HFFc6 (cell line): Measurements from ENCODE around the gene GLCE. TPM values are rescaled to one million over a fixed set of nuclear protein-coding genes. Genes with fewer than 3 reads are reported as not detected.

Source experiments
- DNase-seq: peaks from one replicate; pipeline ENCODE4 v3.0.0-alpha.2; 2018
- H3K27ac Mint-ChIP-seq: 2 replicates; pipeline ENCODE4 v1.8.0; 2020; ENCODE audit warnings: mild to moderate bottlenecking, mixed read lengths
- H3K27me3 Mint-ChIP-seq: 2 replicates; pipeline ENCODE4 v1.8.0; 2021; ENCODE audit warnings: mild to moderate bottlenecking, moderate library complexity, mixed read lengths; ENCODE audit not compliant: insufficient read depth
- H3K36me3 Mint-ChIP-seq: 2 replicates; pipeline ENCODE4 v1.8.0; 2021; ENCODE audit warnings: low read depth, mixed read lengths
- H3K4me1 Mint-ChIP-seq: 2 replicates; pipeline ENCODE4 v1.8.0; 2020; ENCODE audit warnings: low read depth, mixed read lengths
- H3K4me3 Mint-ChIP-seq: 2 replicates; pipeline ENCODE4 v1.8.0; 2020; ENCODE audit warnings: mild to moderate bottlenecking, moderate library complexity, mixed read lengths
- H3K9me3 Mint-ChIP-seq: 2 replicates; pipeline ENCODE4 v1.8.0; 2020; ENCODE audit warnings: mild to moderate bottlenecking, mixed read lengths
- total RNA-seq, 6 experiments: library from RNA; stranded (reverse); fragmentation: NEBNext Ultra II Directional; extraction: Animal tissue kit (Norgen Biotek cat#: 25700); gene quantifications; 2 replicates in 1 of 6; 3 replicates in 5 of 6; pipeline ENCODE4 v1.2.3, GENCODE V29; 2021
- TF ChIP-seq, protein P1 (sequence below): fragments of 200-600 bp; sonication (generic); IDR thresholded peaks from 2 replicates; pipeline ENCODE4 v1.5.0; 2021; ENCODE audit warnings: antibody characterized with exemption, mild to moderate bottlenecking

The GLCE gene
- total RNA-seq, 6 experiments from 2014 or later, result 13.2 to 20.6 (median 17.7) TPM

GRCh38 chr15:69210574-69210973, 50.1 kb downstream of the GLCE start:
- no peak for DNase-seq
- Mint-ChIP-seq H3K4me1 (no peaks in the 10 kb centered on the region), H3K4me3 (no peak overlapping the region), H3K36me3 (no peaks in the 10 kb centered on the region), H3K9me3 (no peaks in the 10 kb centered on the region), H3K27ac (no peak overlapping the region), H3K27me3 (no peaks in the 10 kb centered on the region)
- TF ChIP-seq, protein P1, sequence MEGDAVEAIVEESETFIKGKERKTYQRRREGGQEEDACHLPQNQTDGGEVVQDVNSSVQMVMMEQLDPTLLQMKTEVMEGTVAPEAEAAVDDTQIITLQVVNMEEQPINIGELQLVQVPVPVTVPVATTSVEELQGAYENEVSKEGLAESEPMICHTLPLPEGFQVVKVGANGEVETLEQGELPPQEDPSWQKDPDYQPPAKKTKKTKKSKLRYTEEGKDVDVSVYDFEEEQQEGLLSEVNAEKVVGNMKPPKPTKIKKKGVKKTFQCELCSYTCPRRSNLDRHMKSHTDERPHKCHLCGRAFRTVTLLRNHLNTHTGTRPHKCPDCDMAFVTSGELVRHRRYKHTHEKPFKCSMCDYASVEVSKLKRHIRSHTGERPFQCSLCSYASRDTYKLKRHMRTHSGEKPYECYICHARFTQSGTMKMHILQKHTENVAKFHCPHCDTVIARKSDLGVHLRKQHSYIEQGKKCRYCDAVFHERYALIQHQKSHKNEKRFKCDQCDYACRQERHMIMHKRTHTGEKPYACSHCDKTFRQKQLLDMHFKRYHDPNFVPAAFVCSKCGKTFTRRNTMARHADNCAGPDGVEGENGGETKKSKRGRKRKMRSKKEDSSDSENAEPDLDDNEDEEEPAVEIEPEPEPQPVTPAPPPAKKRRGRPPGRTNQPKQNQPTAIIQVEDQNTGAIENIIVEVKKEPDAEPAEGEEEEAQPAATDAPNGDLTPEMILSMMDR, result no peak

DNA sequence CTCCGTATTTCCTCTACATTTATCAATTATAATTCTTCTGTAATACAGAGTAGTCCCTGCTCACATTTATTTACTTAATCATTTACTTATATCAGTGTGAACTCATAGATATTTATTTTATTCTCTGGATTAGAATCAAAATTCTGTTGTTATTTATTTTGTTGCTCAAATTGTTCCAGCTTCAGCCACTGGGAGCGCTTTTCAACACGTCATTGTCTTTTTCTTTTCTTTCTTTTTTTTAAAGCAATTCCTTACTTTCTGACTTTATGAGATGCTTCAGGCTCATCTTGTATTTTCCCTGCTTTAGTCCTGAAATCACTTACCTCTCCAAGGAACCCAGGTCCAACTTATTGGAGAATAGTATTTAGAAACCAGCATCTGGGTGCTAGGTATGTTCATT, 53.4 kb downstream of the GLCE start:
- Mint-ChIP-seq H3K4me3 (no peak overlapping the region), H3K27ac (no peak overlapping the region), H3K36me3 (no peaks in the 10 kb centered on the region), H3K27me3 (no peaks in the 10 kb centered on the region), H3K9me3 (no peaks in the 10 kb centered on the region), H3K4me1 (no peaks in the 10 kb centered on the region)
- no peak for DNase-seq
- TF ChIP-seq, protein P1, result peak; percentile 59

DNA sequence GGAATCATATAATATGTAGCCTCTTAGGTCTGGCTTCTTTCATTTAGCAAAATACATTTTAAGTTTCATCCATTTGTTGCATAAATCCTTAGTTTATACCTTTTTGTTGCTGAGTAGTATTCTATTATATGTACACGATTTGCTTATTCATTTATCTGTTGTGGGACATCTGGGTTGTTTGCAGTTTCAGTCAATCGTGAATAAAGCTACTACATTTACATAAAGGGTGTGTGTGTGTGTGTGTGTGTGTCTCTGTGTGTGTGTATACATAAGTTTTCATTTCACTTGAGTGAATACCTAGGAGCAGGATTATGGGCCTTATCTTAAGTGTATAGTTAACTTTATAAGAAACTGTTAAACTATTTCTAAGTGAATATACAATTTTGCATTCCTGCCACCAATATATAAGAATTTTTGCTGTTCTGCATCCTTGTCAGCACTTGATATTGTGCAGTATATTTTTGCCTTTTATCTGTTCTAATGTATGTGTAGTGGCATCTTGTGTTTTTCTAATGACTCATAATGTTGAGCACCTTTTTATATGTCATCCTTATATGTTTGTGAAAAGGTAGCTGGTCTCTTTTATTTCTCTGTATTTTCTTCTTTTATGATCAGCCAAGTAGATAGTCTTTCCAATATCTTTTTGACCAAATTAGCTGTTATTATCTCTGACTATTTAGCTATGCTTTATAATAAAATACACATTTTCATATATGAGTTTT, 55.0 kb downstream of the GLCE start:
- no peak overlapping the region for H3K4me3 Mint-ChIP-seq
- no peaks in the 10 kb centered on the region for H3K4me1 Mint-ChIP-seq
- no peaks in the 10 kb centered on the region for H3K9me3 Mint-ChIP-seq
- no peaks in the 10 kb centered on the region for H3K27me3 Mint-ChIP-seq
- no peak for DNase-seq
- TF ChIP-seq, protein P1, result no peak
- H3K36me3 Mint-ChIP-seq, result 0 out of 2 replicates have a peak, but pooled peaks cover 5% of the 10 kb centered on the region
- no peak overlapping the region for H3K27ac Mint-ChIP-seq

- Mint-ChIP-seq H3K27ac (no peak overlapping the region), H3K36me3 (0 out of 2 replicates have a peak, but pooled peaks cover 5% of the 10 kb centered on the region), H3K4me1 (no peaks in the 10 kb centered on the region)
Observed at GRCh38 chr15:69217381-69217780, 56.9 kb downstream of the GLCE start.

DNA sequence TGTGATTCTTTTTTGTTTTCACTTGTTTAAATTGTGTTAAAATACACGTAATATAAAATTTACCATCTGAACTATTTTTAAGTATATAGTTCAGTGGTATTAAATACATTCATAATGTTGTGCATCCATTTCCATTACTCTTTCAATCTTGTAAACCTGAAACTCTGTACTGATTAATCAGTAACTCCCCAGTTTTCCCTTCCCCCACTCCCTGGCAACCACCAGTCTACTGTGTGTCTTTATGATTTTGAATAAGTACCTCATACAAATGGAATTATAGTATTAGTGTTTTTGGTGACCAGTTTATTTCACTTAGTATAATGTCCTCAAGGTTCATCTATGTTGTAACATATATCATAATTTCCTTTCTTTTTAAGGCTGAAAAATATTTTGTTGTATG, 59.3 kb downstream of the GLCE start:
- H3K4me3 Mint-ChIP-seq, result no peak overlapping the region
- no peaks in the 10 kb centered on the region for H3K4me1 Mint-ChIP-seq
- no peak for DNase-seq
- peaks cover 16% of the 10 kb centered on the region for H3K36me3 Mint-ChIP-seq
- H3K27ac Mint-ChIP-seq, result no peak overlapping the region
- no peaks in the 10 kb centered on the region for H3K27me3 Mint-ChIP-seq
- TF ChIP-seq, protein P1, result no peak
- peaks cover 7% of the 10 kb centered on the region; the same call in 1 of the 2 replicates for H3K9me3 Mint-ChIP-seq

More at GRCh38 chr15:69217381-69217780, 56.9 kb downstream of the GLCE start:
- Mint-ChIP-seq H3K9me3 (no peaks in the 10 kb centered on the region), H3K27me3 (no peaks in the 10 kb centered on the region), H3K4me3 (no peak overlapping the region)
- TF ChIP-seq, protein P1, result no peak
- no peak for DNase-seq
